NCI-H187 treated with DMSO at 0.1 percent for 48 hours (cell line): ENCODE measurements around the gene STPG3.

Experiments
- DNase-seq: peaks from one replicate; lab custom pipeline; 2025; lab: John Stamatoyannopoulos, UW

Gene STPG3

GRCh38 chr9:137279741-137280473 lies 28.8 kb downstream of the STPG3 start:
- no peak for DNase-seq

- no peak for DNase-seq
These were observed 29.6 kb downstream of the STPG3 start for GRCh38 chr9:137280474-137281344.

DNA sequence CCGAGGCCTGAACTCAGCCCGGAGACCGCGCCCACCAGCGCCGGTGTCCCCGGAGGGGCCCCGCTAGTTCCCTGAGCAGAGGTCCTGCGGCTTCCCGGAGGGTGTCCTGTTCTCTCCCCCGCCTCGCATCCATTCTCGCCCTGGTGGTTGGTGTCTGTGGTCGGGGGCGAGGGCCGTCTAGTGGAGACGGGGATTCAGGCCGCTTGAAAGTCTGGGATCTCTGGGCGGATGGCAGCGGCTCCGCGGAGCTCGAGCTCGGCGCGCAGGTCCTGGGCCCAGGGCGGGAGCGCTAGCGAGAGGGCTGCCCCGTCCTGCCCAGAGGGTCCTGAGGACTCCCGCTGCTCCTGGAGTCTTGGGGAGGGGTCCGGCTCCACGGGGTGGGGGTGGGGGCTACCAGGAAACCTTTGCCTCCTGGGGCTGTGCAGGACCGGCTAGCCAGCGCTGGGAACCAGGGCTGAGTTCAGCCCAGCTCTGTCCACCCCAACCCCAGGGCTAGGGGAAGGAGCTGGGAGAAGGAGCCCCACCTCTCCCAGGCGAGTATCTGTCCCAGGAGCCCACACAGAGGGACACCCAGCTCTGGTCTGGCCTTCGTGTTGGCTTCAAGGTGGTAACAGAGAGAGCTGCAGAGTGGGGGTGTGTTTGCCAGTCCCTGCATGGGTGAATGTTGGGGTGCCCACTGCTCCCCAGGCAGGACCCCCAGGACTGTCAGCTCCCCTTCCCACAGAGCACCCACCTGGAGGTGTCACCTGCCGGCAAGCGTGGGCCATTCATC lies 30.4 kb downstream of the STPG3 start:
- no peak for DNase-seq

GRCh38 chr9:137286975-137287383 lies 35.9 kb downstream of the STPG3 start:
- no peak for DNase-seq

DNA sequence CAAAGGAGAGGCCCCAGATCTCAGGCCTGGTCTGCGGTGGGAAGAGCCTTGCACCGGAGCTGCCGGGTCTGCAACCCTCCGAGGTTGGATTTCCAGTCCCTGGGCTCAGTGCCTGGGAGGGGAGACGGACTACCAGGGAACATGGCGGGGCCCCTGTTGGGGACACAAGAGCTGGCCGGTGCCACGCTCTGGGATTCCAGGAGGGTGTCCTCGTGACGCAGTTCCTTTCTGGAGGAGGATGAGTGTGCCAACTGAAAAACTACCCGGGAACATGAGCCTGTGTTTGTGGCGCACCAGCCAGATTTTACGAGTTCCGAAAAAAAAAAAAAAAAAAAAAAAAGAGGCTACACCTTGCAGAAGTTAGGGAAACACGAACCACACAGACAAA lies 42.0 kb downstream of the STPG3 start:
- no peak for DNase-seq

DNA sequence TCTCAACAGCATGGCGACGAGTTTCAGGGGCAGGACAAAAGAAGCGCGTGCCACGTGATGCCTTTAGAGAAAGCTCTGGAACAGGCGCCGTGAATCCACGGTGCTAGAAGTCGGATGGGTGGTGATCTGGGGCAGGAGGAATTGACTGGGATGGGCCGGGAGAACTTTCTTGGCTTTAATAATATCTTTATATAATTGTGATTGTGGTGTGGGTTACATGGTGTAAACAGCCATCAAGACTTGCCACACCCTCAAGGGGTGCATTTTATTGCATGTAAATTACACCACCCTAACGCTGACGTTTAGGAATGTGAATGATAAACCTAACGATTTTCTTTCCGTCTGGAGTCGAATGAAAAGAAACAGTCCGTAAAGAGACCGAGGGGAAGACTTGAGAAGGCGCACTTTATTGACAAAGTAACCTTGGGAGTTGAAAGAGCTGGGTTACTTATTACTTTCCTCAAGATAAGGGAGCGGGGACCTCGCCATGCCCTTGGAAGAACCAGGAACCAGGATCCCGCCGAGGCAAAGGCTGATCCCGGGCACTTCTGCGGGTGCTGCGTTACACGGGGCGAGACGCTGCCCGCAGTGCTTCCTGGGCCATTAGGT lies 42.5 kb downstream of the STPG3 start:
- DNase-seq, result no peak

GRCh38 chr9:137294091-137294680 lies 43.1 kb downstream of the STPG3 start:
- no peak for DNase-seq

DNA sequence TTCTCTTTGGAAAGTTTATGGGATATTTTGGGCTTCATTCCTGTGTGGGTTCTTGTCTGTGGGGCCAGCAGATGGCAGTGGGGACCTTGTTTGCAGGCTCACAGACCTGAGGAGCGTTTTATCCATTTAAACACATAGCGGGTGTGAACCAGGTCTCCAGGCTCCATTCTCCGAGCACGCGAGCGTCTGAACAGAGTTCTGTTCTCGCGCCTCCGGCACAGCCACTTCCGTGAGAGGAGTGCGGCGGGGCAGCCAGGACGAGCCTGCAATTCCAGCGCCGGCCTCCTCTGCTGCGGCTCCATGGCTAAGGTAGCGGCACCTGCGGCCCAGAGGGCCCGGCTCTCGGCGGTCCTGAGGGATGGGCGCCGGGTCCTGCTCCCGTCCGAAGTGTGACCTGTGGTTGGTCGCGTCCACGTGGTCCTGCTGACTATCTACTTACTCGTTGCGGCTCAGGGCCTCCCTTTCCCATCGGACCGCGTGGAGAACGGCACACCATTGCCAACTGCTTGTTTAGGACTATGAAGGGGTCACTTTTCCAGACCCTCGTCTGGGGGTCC lies 43.7 kb downstream of the STPG3 start:
- DNase-seq, result no peak

- DNase-seq, result no peak
These were observed 44.2 kb downstream of the STPG3 start for GRCh38 chr9:137295238-137295811.

GRCh38 chr9:137295849-137296669 lies 45.0 kb downstream of the STPG3 start:
- DNase-seq, result no peak

GRCh38 chr9:137296670-137297664 lies 45.9 kb downstream of the STPG3 start:
- no peak for DNase-seq

GRCh38 chr9:137297966-137298365 lies 46.9 kb downstream of the STPG3 start:
- DNase-seq, result no peak

GRCh38 chr9:137298401-137299202 lies 47.5 kb downstream of the STPG3 start:
- no peak for DNase-seq

GRCh38 chr9:137299203-137299565 lies 48.1 kb downstream of the STPG3 start:
- no peak for DNase-seq

- no peak for DNase-seq
These were observed 48.9 kb downstream of the STPG3 start for GRCh38 chr9:137299938-137300337.

DNA sequence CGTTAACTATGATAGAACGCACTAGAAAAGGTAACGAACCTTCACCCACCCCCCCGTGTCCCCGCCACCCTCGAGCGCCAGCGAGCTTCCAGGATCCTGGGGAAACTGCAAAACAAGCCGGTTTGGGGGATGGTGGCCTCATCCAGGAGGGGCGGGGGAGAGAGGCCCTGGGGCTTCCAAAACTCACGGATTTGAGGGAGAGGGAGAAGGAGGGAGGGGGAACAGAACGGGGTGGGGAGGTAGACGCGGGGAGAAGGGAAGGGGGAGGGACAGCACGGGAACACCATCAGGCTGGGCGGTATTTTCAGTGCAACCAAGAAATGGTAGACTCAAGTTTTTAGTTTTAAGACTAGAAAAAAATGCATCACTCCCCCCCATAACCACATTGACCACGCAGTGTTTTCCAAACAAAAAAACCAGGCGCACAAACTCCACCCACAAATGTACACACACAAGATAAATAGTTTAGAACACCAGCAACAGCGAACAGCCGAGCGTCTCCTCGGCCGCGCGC lies 49.5 kb downstream of the STPG3 start:
- DNase-seq, result no peak

DNA sequence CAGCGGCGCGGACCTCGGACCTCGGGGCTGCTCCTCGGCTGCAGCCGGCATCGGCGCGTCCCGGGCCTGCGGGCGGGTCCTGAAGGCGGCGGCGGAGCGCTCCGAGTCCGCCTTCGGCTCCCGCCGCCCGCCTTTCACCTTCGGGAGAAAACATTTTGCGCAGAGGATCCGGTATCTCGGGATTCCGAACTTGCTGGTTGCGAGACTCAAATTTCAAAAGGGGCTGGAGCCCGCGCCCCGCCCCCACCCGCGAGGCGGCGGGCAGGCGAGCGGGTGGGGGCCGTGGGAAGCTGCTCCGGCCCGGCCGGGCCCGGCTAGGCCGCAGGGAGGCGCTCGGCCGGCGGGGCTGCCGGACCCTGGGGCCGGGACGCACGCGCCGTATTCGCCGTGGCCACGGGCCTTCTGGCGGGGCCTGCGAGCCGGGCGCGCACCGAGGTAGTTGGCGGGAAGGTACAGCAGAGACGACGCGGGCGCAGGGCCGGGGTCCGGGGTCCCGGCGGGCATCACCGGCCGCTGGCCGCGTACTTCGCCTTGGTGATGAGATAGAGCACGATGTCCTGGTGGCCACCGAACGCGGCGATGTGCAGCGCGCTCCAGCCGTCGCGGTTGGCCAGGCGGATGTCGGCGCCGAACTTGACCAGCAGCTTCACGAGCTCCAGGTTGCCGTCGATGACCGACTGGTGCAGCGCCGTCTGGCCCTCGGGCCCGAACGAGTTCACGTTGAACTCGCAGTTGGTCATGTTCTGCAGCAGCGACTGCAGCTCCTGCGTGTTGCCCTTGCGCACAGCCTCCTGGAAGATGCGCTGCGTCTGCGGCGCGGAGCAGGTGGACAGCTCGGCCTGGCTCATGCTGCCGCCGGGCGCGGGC lies 50.2 kb downstream of the STPG3 start:
- DNase-seq, result no peak
